Measurements from ENCODE around the gene MTHFD1L.

MTHFD1L gene

GRCh38 chr6:150978624-150979023, 113.1 kb downstream of the MTHFD1L start:
- no peak for TF ChIP-seq CTCF (IDR thresholded peaks at IDR 0.05; ENCODE audit: poor library complexity, severe bottlenecking)
- DNase-seq (ENCODE audit: low spot score) (no peak), ATAC-seq (ENCODE audit: low read depth) (no peak)
- no peak overlapping the region for H3K4me3 ChIP-seq (ENCODE audit: severe bottlenecking)
- H3K9me3 ChIP-seq (ENCODE audit: severe bottlenecking) = peaks cover 3% of the 10 kb centered on the region
- H3K36me3 ChIP-seq (ENCODE audit: low read depth) = peaks cover 42% of the 10 kb centered on the region
- H3K27ac ChIP-seq (ENCODE audit: poor library complexity, severe bottlenecking) = no peak overlapping the region
- H3K4me1 ChIP-seq (ENCODE audit: insufficient read depth, poor library complexity, severe bottlenecking) = no peaks in the 10 kb centered on the region
- H3K27me3 ChIP-seq (ENCODE audit: insufficient read depth, poor library complexity, severe bottlenecking) = no peaks in the 10 kb centered on the region

GRCh38 chr6:150979826-150980350, 114.4 kb downstream of the MTHFD1L start:
- peaks cover 3% of the 10 kb centered on the region for H3K9me3 ChIP-seq (ENCODE audit: severe bottlenecking)
- H3K27ac ChIP-seq (ENCODE audit: poor library complexity, severe bottlenecking) = no peak overlapping the region
- DNase-seq (ENCODE audit: low spot score) = no peak
- H3K27me3 ChIP-seq (ENCODE audit: insufficient read depth, poor library complexity, severe bottlenecking) = no peaks in the 10 kb centered on the region
- ATAC-seq (ENCODE audit: low read depth) = no peak
- H3K36me3 ChIP-seq (ENCODE audit: low read depth) = peaks cover 44% of the 10 kb centered on the region
- no peaks in the 10 kb centered on the region for H3K4me1 ChIP-seq (ENCODE audit: insufficient read depth, poor library complexity, severe bottlenecking)
- no peak overlapping the region for H3K4me3 ChIP-seq (ENCODE audit: severe bottlenecking)
- TF ChIP-seq CTCF (IDR thresholded peaks at IDR 0.05; ENCODE audit: poor library complexity, severe bottlenecking) = no peak

- DNase-seq (ENCODE audit: low spot score) = no peak
- H3K27me3 ChIP-seq (ENCODE audit: insufficient read depth, poor library complexity, severe bottlenecking) = no peaks in the 10 kb centered on the region
- peaks cover 45% of the 10 kb centered on the region for H3K36me3 ChIP-seq (ENCODE audit: low read depth)
- no peak for ATAC-seq (ENCODE audit: low read depth)
- H3K4me3 ChIP-seq (ENCODE audit: severe bottlenecking) = no peak overlapping the region
- peaks cover 3% of the 10 kb centered on the region for H3K9me3 ChIP-seq (ENCODE audit: severe bottlenecking)
- TF ChIP-seq CTCF (IDR thresholded peaks at IDR 0.05; ENCODE audit: poor library complexity, severe bottlenecking) = no peak
- no peaks in the 10 kb centered on the region for H3K4me1 ChIP-seq (ENCODE audit: insufficient read depth, poor library complexity, severe bottlenecking)
- H3K27ac ChIP-seq (ENCODE audit: poor library complexity, severe bottlenecking) = no peak overlapping the region
These were observed 115.6 kb downstream of the MTHFD1L start for GRCh38 chr6:150981095-150981494.

- no peaks in the 10 kb centered on the region for H3K4me1 ChIP-seq (ENCODE audit: insufficient read depth, poor library complexity, severe bottlenecking)
- no peak for ATAC-seq (ENCODE audit: low read depth)
These were observed 116.2 kb downstream of the MTHFD1L start for GRCh38 chr6:150981669-150982068.

More at GRCh38 chr6:150981669-150982068, 116.2 kb downstream of the MTHFD1L start:
- Histone ChIP-seq H3K36me3 (ENCODE audit: low read depth) (peaks cover 39% of the 10 kb centered on the region), H3K27ac (ENCODE audit: poor library complexity, severe bottlenecking) (no peak overlapping the region), H3K27me3 (ENCODE audit: insufficient read depth, poor library complexity, severe bottlenecking) (no peaks in the 10 kb centered on the region), H3K4me3 (ENCODE audit: severe bottlenecking) (no peak overlapping the region), H3K9me3 (ENCODE audit: severe bottlenecking) (no peaks in the 10 kb centered on the region)
- TF ChIP-seq CTCF (IDR thresholded peaks at IDR 0.05; ENCODE audit: poor library complexity, severe bottlenecking) = no peak
- no peak for DNase-seq (ENCODE audit: low spot score)
